ENCODE measurements around the gene TCEAL9. TPM values are rescaled to one million over a fixed set of nuclear protein-coding genes. Genes with fewer than 3 reads are reported as not detected.

The TCEAL9 gene
- total and polyA plus RNA-seq, 2 of the 8 experiments (the other 6 are each of a cell fraction or from before 2014, with no cell fraction given), result 22.2 to 36.8 TPM

- Histone ChIP-seq H3K23ac (ENCODE audit: insufficient read length) (no peak overlapping the region), H3K36me3 (ENCODE audit: control insufficient read depth in 2 of 4, insufficient read depth in 4 of 4, low read length in 3 of 4) (no peaks in the 10 kb centered on the region), H3K14ac (ENCODE audit: insufficient read length) (no peak overlapping the region), H3K4ac (replicated peaks; ENCODE audit: insufficient read length, low read depth, low read length) (no peak overlapping the region), H3K4me1 (replicated peaks in 1 of 4; ENCODE audit: control insufficient read depth in 3 of 4, insufficient read depth in 4 of 4, low read length in 3 of 4) (peaks cover 0 to 2% (median 0%) of the 10 kb centered on the region in 4 experiments; a peak in 1 of 7 replicates), H4K20me1 (replicated peaks in 1 of 2; ENCODE audit: control insufficient read depth in 1 of 2, insufficient read depth in 2 of 2, low read length in 2 of 2) (no peaks in the 10 kb centered on the region), H3K79me2 (ENCODE audit: control insufficient read depth in 1 of 2, insufficient read depth in 2 of 2, low read length in 2 of 2) (no peaks in the 10 kb centered on the region), H3K27ac (ENCODE audit: low read depth, low read length) (no peak overlapping the region), H3K79me1 (ENCODE audit: low read depth, low read length) (no peaks in the 10 kb centered on the region), H3K18ac (ENCODE audit: extremely low read depth, low read length) (no peak overlapping the region), H4K91ac (replicated peaks; ENCODE audit: insufficient read length, low read length) (no peak overlapping the region), H2BK120ac (replicated peaks; ENCODE audit: low read depth, low read length) (no peak overlapping the region), H3K9ac (replicated peaks in 1 of 4; ENCODE audit: extremely low read depth in 1 of 4, low read depth in 3 of 4, low read length in 3 of 4) (no peak overlapping the region), H2BK12ac (ENCODE audit: low read depth, low read length) (no peak overlapping the region; the same call in 1 of the 2 replicates), H3K23me2 (ENCODE audit: low read depth, low read length) (no peaks in the 10 kb centered on the region), H4K8ac (ENCODE audit: extremely low read depth, insufficient read depth, low read length) (no peak overlapping the region), H2AFZ (ENCODE audit: low read length) (no peak overlapping the region), H3K56ac (replicated peaks; ENCODE audit: insufficient read length, low read depth, low read length) (no peak overlapping the region), H3K9me3 (ENCODE audit: insufficient read depth in 2 of 2, low read depth in 1 of 2, low read length in 1 of 2) (no peaks in the 10 kb centered on the region), H3K4me2 (ENCODE audit: insufficient read depth in 1 of 2, low read depth in 2 of 2, low read length in 2 of 2) (no peak overlapping the region), H2AK5ac (ENCODE audit: low read depth, low read length) (no peak overlapping the region), H3K4me3 (ENCODE audit: extremely low read depth in 1 of 4, insufficient read depth in 2 of 4, low read depth in 3 of 4, low read length in 4 of 4) (no peak overlapping the region), H2BK20ac (ENCODE audit: low read length) (no peak overlapping the region), H4K5ac (ENCODE audit: insufficient read length, low read depth, low read length) (no peak overlapping the region), H2BK5ac (ENCODE audit: low read depth, low read length) (no peak overlapping the region), H2BK15ac (ENCODE audit: low read length) (no peak overlapping the region), H3K27me3 (replicated peaks in 1 of 4; ENCODE audit: control insufficient read depth in 3 of 4, extremely low read depth in 1 of 4, insufficient read depth in 3 of 4, low read length in 3 of 4) (no peaks in the 10 kb centered on the region)
- no peak for FAIRE-seq
- WGBS, 2 experiments (ENCODE audit: extremely low coverage in 1 of 2, insufficient coverage in 1 of 2, insufficient read length in 1 of 2, insufficient replicate concordance in 2 of 2, low coverage in 1 of 2, low lambda C conversion rate in 2 of 2, missing lambda C conversion rate in 1 of 2), result 57% methylated on average over 1 of the region's 1 CpG; no CpG with 5 or more reads in 1 of the 2 experiments
- ChIA-PET POLR2A (ENCODE audit: partially characterized antibody) (interaction anchor here (1.4 to 2.9 kb wide), 3 partner anchors 10 to 12 kb away, joined by 8 to 18 read pairs (median 13); partner anchors contain the start of genes BEX3 and TCEAL9), CTCF (ENCODE audit: partially characterized antibody) (no interaction called here)
- TF ChIP-seq EP300 (IDR thresholded peaks at IDR 0.05; ENCODE audit: borderline replicate concordance in 1 of 2, low read depth in 2 of 2, low read length in 2 of 2) (no peak), SIN3A (conservative IDR thresholded peaks at IDR 0.05 in 1 of 2, IDR thresholded peaks at IDR 0.05 in 1 of 2; ENCODE audit: low read depth in 1 of 2, low read length in 2 of 2) (no peak), CTBP2 (IDR thresholded peaks at IDR 0.05; ENCODE audit: borderline replicate concordance, insufficient read depth, insufficient read length, low read length) (no peak), FOSL1 (IDR thresholded peaks at IDR 0.05; ENCODE audit: insufficient read depth, low read depth, low read length) (no peak), KDM5A (IDR thresholded peaks at IDR 0.05; ENCODE audit: low read length) (no peak), E2F6 (IDR thresholded peaks at IDR 0.05) (no peak), CHD2 (IDR thresholded peaks at IDR 0.05; ENCODE audit: low read length) (no peak), SIRT6 (IDR thresholded peaks at IDR 0.05; ENCODE audit: low read length) (no peak)
- no peak for DNase-seq (ENCODE audit: low read depth in 1 of 2, low spot score in 2 of 2)
Measured at GRCh38 chrX:103367502-103367901, 11.2 kb downstream of the TCEAL9 start.
